Hepatocyte (in vitro differentiated cells): ENCODE data around the gene ABCD2. TPM values are rescaled to one million over a fixed set of nuclear protein-coding genes. Genes with fewer than 3 reads are reported as not detected.

Experiments used
- DNase-seq: peaks from one replicate; pipeline ENCODE4 v3.0.0-alpha.2; 2016; ENCODE audit warnings: low spot score
- H2AFZ ChIP-seq: fragments of 200-600 bp; sonication (generic); 2 replicates; pipeline ENCODE4 v1.6.0; 2016; ENCODE audit warnings: antibody characterized with exemption, mild to moderate bottlenecking
- H3K27ac ChIP-seq: fragments of 200-600 bp; sonication (generic); 2 replicates; pipeline ENCODE4 v1.5.1; 2016; ENCODE audit warnings: mild to moderate bottlenecking
- H3K27me3 ChIP-seq: fragments of 200-600 bp; sonication (generic); 2 replicates; pipeline ENCODE4 v1.6.1; 2016
- H3K36me3 ChIP-seq: fragments of 200-600 bp; sonication (generic); replicated peaks from 2 replicates; pipeline ENCODE4 v1.5.1; 2016; ENCODE audit warnings: low read depth; ENCODE audit not compliant: insufficient read depth
- H3K4me1 ChIP-seq: fragments of 200-600 bp; sonication (generic); 2 replicates; pipeline ENCODE4 v1.5.1; 2016; ENCODE audit warnings: mild to moderate bottlenecking, moderate library complexity; ENCODE audit not compliant: insufficient read depth
- H3K4me2 ChIP-seq: fragments of 200-600 bp; sonication (generic); 2 replicates; pipeline ENCODE4 v1.6.0; 2016
- H3K4me3 ChIP-seq: fragments of 200-600 bp; sonication (generic); 2 replicates; pipeline ENCODE4 v1.5.1; 2016; ENCODE audit warnings: mild to moderate bottlenecking
- H3K79me2 ChIP-seq: fragments of 200-600 bp; sonication (generic); 2 replicates; pipeline ENCODE4 v1.6.0; 2017; ENCODE audit warnings: mild to moderate bottlenecking
- H3K9me2 ChIP-seq: fragments of 200-600 bp; sonication (generic); replicated peaks from 2 replicates; pipeline ENCODE4 v1.6.0; 2017; ENCODE audit warnings: mild to moderate bottlenecking; ENCODE audit not compliant: insufficient read depth
- H3K9me3 ChIP-seq: fragments of 200-600 bp; sonication (generic); 2 replicates; pipeline ENCODE4 v1.5.1; 2016; ENCODE audit warnings: low read depth, mild to moderate bottlenecking
- H4K20me1 ChIP-seq: fragments of 200-600 bp; sonication (generic); 2 replicates; pipeline ENCODE4 v1.6.0; 2016; ENCODE audit warnings: mild to moderate bottlenecking; ENCODE audit not compliant: insufficient read depth, poor library complexity, severe bottlenecking
- EZH2 ChIP-seq: fragments of 200-600 bp; sonication (generic); IDR thresholded peaks from 2 replicates; pipeline ENCODE4 v1.6.1; 2016; ENCODE audit warnings: antibody characterized with exemption, mild to moderate bottlenecking, borderline replicate concordance
- EZH2phosphoT487 ChIP-seq: fragments of 200-600 bp; sonication (generic); IDR thresholded peaks from one replicate; pipeline ENCODE4 v1.6.1; 2018; ENCODE audit warnings: antibody characterized with exemption, mild to moderate bottlenecking, low read depth, moderate library complexity; ENCODE audit not compliant: unreplicated experiment, severe bottlenecking
- WGBS: methylation state at CpG from one replicate; pipeline ENCODE4 v1.1.6; 2016; ENCODE audit warnings: low lambda C conversion rate; ENCODE audit errors: missing lambda C conversion rate; 5-methylcytosine and 5-hydroxymethylcytosine counted together
- polyA plus RNA-seq: library from polyadenylated mRNA; unstranded; fragments of >200 nt; fragmentation: Nextera tagmentation; extraction: Ambion mirVana; gene quantifications from 2 replicates; pipeline ENCODE4 v1.2.1, GENCODE V29; 2016
- total RNA-seq: library from RNA; depleted of rRNA; stranded (reverse); fragments of >200 nt; gene quantifications from 2 replicates; pipeline ENCODE4 v1.2.3, GENCODE V29; 2014
- TF ChIP-seq, protein P1 (sequence below): fragments of 200-600 bp; sonication (generic); IDR thresholded peaks from 2 replicates; pipeline ENCODE4 v1.5.1; 2016; ENCODE audit warnings: antibody characterized with exemption, mild to moderate bottlenecking; ENCODE audit not compliant: poor library complexity

The ABCD2 gene
- total and polyA plus RNA-seq, 2 experiments from 2014 or later, result 0.17 to 0.19 TPM

DNA sequence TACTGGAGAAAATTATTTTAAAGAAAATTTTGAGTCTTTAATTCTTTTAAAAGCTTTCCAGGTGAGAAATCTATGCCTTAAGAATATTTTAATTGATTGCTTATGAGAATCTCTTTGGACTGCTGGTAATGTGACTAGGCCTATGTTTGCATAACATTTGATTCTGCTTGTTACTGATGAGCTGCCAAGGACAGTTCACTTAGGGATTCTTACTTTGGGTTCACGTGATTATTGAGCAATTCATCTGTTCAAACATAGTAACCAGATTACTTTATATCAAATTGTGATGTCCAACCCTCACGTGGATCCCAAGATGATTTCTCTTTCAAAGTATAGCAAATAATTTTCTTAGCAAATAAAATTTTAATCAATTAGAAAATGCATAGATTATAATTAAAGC is 27.4 kb upstream of the ABCD2 start:
- H4K20me1 ChIP-seq, result no peaks in the 10 kb centered on the region
- no peaks in the 10 kb centered on the region for H3K36me3 ChIP-seq
- no peak for TF ChIP-seq EZH2
- TF ChIP-seq, protein P1, sequence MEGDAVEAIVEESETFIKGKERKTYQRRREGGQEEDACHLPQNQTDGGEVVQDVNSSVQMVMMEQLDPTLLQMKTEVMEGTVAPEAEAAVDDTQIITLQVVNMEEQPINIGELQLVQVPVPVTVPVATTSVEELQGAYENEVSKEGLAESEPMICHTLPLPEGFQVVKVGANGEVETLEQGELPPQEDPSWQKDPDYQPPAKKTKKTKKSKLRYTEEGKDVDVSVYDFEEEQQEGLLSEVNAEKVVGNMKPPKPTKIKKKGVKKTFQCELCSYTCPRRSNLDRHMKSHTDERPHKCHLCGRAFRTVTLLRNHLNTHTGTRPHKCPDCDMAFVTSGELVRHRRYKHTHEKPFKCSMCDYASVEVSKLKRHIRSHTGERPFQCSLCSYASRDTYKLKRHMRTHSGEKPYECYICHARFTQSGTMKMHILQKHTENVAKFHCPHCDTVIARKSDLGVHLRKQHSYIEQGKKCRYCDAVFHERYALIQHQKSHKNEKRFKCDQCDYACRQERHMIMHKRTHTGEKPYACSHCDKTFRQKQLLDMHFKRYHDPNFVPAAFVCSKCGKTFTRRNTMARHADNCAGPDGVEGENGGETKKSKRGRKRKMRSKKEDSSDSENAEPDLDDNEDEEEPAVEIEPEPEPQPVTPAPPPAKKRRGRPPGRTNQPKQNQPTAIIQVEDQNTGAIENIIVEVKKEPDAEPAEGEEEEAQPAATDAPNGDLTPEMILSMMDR, result no peak
- TF ChIP-seq EZH2phosphoT487, result no peak
- H3K4me3 ChIP-seq, result no peak overlapping the region
- no peaks in the 10 kb centered on the region for H3K9me3 ChIP-seq
- no peaks in the 10 kb centered on the region for H3K4me1 ChIP-seq
- no peaks in the 10 kb centered on the region for H3K79me2 ChIP-seq
- DNase-seq, result no peak
- no peak overlapping the region for H2AFZ ChIP-seq
- 69% methylated on average over 2 of the region's 2 CpGs for WGBS
- H3K27me3 ChIP-seq, result no peaks in the 10 kb centered on the region
- H3K9me2 ChIP-seq, result no peaks in the 10 kb centered on the region
- no peak overlapping the region for H3K27ac ChIP-seq
- no peak overlapping the region for H3K4me2 ChIP-seq

DNA sequence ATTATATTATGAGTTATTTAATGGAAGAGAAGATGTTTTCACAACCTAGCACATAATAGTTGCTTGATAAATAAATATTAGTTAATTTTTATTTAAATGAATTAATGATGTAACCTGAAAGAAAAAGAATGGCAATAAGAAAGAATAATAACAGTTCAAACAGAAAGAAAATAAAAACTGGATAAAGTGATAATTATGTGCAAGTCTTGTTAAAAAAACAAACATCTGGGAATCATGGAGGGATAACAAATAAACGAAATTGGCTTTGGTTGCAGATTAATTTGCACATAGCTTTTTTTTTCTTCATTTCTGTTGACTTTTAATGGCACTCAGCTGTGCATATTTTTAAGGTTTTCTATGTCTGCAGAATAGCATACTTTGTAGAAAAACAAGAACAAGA is 23.4 kb upstream of the ABCD2 start:
- no peak overlapping the region for H3K4me3 ChIP-seq
- 60% methylated on average over 1 of the region's 1 CpG for WGBS
- H3K36me3 ChIP-seq, result no peaks in the 10 kb centered on the region
- no peak overlapping the region for H3K27ac ChIP-seq
- no peak overlapping the region for H3K4me2 ChIP-seq
- H3K27me3 ChIP-seq, result no peaks in the 10 kb centered on the region
- no peaks in the 10 kb centered on the region for H3K4me1 ChIP-seq
- H3K9me2 ChIP-seq, result no peaks in the 10 kb centered on the region
- no peaks in the 10 kb centered on the region for H3K79me2 ChIP-seq
- no peaks in the 10 kb centered on the region for H4K20me1 ChIP-seq
- no peak overlapping the region for H2AFZ ChIP-seq
- DNase-seq, result no peak
- no peaks in the 10 kb centered on the region for H3K9me3 ChIP-seq
- TF ChIP-seq, protein P1, result no peak
- TF ChIP-seq EZH2phosphoT487 (no peak), EZH2 (no peak)

DNA sequence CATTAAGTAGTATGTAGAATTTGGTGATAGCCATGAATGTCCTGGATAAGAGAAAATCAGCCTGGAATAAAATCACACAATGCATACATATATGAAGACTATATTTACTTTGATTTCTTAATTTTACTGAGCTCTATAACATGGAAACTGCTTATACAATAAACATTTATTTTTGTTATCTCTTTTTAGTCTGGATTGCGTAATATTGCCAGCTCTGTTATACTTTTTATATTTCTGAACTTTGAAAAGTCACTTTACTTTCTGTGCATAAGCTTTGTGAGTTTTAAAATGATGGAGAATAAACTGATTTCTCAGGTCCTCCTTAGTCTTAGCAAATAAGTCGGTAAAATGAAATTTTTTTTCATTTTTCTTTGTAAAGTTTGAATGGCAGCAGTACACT is 19.2 kb upstream of the ABCD2 start:
- H3K79me2 ChIP-seq, result no peaks in the 10 kb centered on the region
- no peaks in the 10 kb centered on the region for H4K20me1 ChIP-seq
- no peak overlapping the region for H3K4me3 ChIP-seq
- no peaks in the 10 kb centered on the region for H3K27me3 ChIP-seq
- no peaks in the 10 kb centered on the region for H3K36me3 ChIP-seq
- no peak for DNase-seq
- no peak for TF ChIP-seq EZH2phosphoT487
- TF ChIP-seq EZH2, result no peak
- TF ChIP-seq, protein P1, result no peak
- no peaks in the 10 kb centered on the region for H3K9me3 ChIP-seq
- 76% methylated on average over 2 of the region's 2 CpGs for WGBS
- no peak overlapping the region for H3K27ac ChIP-seq
- no peaks in the 10 kb centered on the region for H3K4me1 ChIP-seq
- no peak overlapping the region for H3K4me2 ChIP-seq
- H3K9me2 ChIP-seq, result no peaks in the 10 kb centered on the region
- H2AFZ ChIP-seq, result no peak overlapping the region

DNA sequence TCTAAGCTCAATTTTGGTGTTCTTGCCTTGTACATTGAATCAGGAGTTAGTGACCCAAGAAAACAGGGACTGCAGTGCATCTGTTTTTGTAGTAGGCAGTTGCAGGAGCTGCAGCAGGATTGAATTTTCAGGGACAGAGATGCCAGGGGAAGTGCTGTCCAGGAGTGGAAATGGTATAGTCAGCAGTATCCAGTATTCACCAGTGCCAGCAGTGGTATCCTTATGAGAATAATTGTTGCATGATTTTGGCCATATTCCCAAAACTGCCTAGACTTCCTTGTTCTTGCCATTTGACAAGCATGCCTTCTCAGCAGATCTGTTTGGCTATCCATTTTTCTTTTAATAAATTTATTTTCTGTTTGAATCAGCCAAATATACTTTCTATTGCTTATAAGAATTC is 18.6 kb upstream of the ABCD2 start:
- no peak for DNase-seq
- H3K36me3 ChIP-seq, result no peaks in the 10 kb centered on the region
- no peak overlapping the region for H2AFZ ChIP-seq
- H3K4me1 ChIP-seq, result no peaks in the 10 kb centered on the region
- TF ChIP-seq EZH2phosphoT487, result no peak
- TF ChIP-seq, protein P1, result no peak
- no peak for TF ChIP-seq EZH2
- H3K9me3 ChIP-seq, result no peaks in the 10 kb centered on the region
- H3K27ac ChIP-seq, result no peak overlapping the region
- no peaks in the 10 kb centered on the region for H4K20me1 ChIP-seq
- no peaks in the 10 kb centered on the region for H3K79me2 ChIP-seq
- H3K4me2 ChIP-seq, result no peak overlapping the region
- no peaks in the 10 kb centered on the region for H3K9me2 ChIP-seq
- no peak overlapping the region for H3K4me3 ChIP-seq
- no peaks in the 10 kb centered on the region for H3K27me3 ChIP-seq
